Activated CD8-positive, alpha-beta memory T cell treated with anti-CD3 and anti-CD28 coated beads, Interleukin-2, amount 50 U/mL, for 1 hour (primary cell): ENCODE measurements around the gene COL4A3.
A peak's percentile ranks its signal among the peaks of the same experiment; 100 is the strongest.
"Not testable (repeated sequence)": the region's sequence is repeated elsewhere in the genome, so short reads cannot be mapped to it uniquely, and the experiment has no call there.

Experiments
- DNase-seq: peaks from one replicate; pipeline ENCODE4 v3.0.0-alpha.2; 2020; ENCODE audit errors: extremely low read depth

COL4A3 gene

GRCh38 chr2:227206406-227206805, 42.0 kb downstream of the COL4A3 start:
- DNase-seq, result no peak

- DNase-seq, result no peak
Measured at GRCh38 chr2:227207573-227207972, 43.1 kb downstream of the COL4A3 start.

GRCh38 chr2:227214622-227215041, 50.2 kb downstream of the COL4A3 start:
- DNase-seq, result no peak

GRCh38 chr2:227219312-227220105, 55.1 kb downstream of the COL4A3 start:
- DNase-seq, result no peak

DNA sequence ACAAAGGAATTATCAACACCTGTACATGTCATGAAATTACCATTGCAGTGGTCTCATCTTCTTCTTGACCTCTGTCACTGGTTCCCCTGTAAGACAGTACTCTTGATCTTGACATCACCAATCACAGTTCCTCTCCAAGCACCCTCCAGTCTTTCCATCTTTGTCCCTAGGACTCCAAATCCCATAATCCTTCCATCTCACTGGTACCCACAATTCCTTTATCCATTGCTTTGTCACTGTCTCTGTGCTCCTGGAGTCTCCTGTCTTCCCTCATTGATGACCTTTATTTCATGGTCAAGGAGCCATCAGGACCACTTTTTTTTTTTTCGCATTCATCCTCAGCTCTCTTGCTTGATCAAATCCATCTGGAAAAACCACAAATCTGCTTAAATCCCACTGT, 56.7 kb downstream of the COL4A3 start:
- DNase-seq, result no peak

DNA sequence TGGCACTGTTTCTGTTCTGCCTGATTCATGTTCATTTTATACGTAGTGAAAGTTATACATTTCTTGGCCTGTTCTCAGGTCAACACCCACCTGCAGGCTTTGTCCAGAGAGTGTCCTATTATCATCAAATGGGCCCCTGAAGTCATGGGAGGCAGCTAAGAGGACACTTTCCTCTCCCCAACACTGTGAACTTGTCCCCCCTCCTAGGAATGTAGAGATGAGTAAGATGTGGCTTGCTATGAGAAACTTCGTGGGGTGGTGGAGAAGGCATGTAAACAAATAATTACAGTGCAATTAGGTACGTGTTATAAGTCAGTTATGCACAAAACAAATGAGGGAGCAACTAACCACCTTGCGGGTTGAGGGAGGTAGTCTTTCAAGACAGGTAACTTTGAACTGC, 57.9 kb downstream of the COL4A3 start:
- DNase-seq, result no peak

DNA sequence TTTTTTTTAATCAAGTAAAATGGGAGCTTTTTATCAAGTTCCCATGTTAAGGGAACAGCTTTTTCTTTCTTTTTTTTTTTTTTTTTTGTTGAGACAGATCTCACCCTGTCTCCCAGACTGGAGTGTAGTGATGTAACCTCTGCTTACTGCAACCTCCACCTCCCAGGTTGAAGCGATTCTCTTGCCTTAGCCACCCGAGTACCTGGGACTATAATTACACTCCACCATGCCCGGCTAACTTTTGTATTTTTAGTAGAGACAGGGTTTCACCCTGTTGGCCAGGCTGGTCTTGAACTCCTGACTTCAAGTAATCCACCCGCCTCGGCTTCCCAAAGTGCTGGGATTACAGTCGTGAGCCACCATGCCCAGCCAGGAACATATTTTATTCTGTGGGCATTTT, 61.2 kb downstream of the COL4A3 start:
- DNase-seq, result not testable (repeated sequence)

DNA sequence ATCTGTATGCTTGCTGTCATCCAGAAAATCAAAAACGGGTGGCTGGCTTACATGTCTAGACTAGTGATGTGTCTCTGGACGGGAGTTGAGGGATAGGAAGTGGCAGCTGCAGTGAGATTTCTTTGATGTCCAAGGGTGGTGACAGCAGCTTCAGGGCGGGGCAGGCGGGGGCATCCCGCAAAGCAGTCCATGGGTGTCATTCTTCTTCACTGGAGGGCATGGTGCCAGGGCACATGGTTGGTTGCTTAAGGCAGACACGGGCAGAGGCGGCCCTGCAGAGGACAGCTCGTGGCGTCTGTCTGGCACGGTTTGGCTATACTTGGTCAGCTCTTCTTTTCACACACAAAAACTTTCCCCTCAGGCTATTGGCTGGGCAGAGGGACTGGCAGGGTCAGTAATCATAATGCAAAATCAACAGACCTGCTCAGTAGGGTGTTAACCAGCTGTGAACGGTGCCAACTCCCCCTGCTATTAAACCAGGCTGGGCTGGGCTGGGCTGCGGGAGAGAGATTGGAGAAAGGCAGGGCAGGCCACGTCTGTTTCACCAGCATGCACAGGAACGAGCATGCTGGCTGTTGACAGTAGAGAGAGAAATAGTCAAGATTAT, 63.7 kb downstream of the COL4A3 start:
- DNase-seq, result no peak

DNA sequence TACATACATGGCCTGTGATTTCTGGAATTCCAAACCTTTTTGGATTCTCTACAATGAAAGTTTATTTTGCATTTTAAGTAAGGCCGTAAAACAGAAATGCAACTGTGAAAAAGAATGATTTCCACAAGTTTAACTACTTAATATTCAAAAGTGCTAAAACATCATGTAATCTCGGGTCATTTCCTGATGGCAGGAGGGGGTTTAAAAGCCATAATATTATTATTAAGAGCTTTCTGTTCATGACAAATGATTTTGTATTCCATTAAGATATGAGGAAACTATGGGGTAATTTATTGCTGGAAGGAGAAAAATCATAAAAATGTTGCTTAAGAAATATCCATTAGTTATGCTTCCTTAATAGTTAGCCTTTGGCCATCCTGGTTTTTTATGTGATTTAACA, 65.7 kb downstream of the COL4A3 start:
- DNase-seq, result no peak

GRCh38 chr2:227234429-227234828, 70.0 kb downstream of the COL4A3 start:
- DNase-seq, result no peak

GRCh38 chr2:227237786-227238185, 73.4 kb downstream of the COL4A3 start:
- DNase-seq, result no peak

DNA sequence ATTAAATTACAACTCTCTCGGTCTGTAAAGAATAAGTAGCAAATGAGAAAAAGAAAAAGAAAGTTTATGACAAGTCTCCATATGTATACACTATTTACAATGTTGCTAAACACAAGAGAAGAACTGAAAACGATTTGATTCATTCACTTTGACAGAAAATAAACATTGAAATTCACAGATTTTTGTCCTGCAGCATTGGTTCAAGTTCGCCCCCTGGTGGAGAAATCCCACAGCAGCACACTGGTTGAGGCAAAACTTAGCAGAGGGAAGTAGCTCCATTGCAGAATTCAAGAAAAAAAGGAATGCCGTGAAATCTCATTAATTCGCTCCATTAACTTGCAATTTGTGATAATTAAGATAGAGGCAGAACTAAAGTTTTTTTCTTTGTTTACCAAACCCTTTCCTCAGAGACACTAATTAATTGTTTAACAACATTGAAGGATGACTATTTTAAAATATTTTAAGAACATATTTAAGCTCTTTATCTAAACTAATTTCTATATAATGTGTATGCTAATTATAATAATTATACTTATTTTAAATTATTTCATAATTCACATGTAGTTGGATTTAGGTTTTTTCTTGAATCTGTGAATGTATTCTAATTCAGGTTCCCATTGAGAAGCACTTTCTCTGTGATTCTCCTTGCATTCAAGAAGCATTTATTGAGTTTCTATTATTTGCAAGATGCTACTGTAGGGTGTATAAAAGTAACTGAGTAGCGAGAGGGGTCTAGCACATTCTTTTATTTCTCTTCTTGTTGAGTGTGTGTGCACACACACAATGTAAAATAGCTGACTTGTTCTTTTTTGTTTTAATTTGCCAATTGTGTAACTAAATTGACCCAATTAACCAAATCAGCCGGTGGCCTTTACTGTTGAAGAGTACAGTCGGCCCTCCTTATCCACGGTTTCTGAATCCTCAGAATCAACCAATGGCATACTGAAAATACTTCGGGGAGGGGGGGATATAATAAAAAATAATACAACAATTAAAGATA, 74.1 kb downstream of the COL4A3 start:
- peak; percentile 9 for DNase-seq

- no peak for DNase-seq
Measured at GRCh38 chr2:227241005-227241404, 76.6 kb downstream of the COL4A3 start.

GRCh38 chr2:227248876-227249275, 84.5 kb downstream of the COL4A3 start:
- no peak for DNase-seq

DNA sequence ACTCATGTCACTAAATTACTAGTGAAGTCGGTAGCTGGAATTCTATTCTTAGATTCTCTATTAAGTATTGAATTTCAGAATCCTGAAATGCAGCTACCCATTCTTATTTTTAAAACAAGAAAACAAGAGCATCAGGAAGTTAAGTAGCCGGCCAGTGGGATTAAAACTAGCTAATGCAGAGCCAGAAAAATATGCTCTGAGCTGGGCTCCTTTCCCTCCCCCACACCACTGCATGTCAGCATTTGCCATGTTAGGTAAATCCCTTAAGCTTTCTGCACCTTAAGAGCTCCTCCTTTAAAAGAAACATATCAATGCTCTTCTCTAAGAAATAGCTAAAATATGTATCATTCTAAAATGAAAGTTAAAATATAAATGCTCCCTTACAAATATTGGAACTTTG, 88.4 kb downstream of the COL4A3 start:
- no peak for DNase-seq

DNA sequence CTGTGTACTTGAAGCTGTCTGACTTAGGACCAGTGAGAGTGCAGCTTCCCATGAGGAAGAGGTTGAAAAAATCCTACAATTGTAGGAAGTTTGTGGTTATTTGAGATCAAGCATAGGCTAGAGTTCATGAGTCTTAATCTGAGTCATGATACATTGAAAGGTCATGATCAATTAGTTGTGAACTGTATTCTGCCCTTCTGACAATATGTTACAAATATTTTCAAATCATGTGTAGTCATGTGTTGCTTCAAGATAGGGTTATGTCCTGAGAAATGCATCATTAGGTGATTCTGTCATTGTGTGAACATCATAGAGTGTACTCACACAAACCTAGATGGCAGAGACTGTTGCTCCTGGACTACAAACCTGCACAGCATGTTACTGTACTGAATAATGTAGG, 92.2 kb downstream of the COL4A3 start:
- DNase-seq, result no peak

DNA sequence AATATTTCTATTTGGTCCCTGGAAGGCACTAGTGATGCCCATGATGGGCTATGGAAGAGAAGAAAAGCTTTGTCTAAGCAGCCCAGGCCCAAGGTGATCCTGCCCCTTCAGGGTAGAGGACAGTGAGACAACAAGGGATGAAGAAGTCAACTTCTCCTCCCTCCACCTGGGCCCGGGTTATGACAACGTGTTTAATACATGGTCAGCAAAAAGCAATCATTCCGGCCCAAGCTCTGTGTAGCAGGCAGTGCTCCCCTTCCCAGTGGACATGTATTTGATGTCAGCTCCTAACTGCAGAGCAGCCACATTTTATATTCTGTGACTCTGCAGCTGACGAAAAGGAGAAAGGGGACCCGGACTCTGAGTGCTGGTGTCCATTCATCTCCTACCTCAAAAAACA, 93.4 kb downstream of the COL4A3 start:
- no peak for DNase-seq

- DNase-seq, result no peak
Measured at GRCh38 chr2:227260041-227260440, 95.6 kb downstream of the COL4A3 start.

DNA sequence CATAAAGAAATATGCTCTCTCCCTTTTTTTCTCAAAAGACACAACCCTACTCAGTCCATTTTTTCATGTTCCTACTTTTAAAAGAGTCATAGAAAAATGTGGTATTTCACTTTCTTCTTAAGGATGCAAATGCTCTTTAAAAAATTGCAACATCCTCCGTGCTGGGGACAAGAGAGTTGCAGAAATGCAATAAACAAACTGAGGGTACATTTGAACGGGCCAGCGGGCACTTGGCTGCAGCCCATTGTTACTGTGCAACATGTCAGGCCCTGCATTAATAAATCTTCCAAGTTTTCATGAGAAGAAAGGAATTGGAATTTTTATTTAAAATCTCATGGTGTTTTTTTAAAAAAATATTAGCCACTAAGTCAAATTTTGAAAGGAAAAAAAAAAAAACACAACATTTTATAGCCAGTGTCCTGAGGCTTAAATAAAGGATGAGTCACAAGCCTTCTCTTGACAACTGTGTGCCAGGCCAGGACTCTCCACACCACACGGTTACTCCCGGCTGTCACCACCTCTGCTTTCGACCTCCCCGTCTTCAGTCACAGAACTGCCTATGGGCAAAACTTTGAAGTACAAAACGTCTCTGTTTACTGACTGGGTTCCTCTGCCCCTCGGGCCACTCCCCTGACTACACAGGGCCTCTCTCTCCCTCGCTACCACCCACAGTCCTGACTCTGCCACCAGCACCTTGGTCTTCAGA, 103.1 kb downstream of the COL4A3 start:
- DNase-seq, result no peak

DNA sequence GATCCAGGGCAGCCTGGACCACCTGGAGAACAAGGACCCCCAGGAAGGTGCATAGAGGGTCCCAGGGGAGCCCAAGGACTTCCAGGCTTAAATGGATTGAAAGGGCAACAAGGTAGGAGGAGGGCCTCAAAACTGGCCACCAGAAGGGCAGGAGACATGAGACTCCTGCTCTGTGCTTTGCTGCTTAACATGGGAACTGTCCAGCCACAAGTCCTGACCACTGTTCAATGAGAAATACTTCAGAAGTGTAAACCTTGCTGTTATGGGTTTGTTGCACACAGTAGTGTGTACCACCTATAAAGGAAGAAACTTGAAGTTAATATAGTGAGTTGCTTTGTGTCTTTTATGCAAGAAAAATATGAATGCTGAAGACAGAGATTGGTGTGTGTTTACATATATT, 116.5 kb downstream of the COL4A3 start:
- no peak for DNase-seq

DNA sequence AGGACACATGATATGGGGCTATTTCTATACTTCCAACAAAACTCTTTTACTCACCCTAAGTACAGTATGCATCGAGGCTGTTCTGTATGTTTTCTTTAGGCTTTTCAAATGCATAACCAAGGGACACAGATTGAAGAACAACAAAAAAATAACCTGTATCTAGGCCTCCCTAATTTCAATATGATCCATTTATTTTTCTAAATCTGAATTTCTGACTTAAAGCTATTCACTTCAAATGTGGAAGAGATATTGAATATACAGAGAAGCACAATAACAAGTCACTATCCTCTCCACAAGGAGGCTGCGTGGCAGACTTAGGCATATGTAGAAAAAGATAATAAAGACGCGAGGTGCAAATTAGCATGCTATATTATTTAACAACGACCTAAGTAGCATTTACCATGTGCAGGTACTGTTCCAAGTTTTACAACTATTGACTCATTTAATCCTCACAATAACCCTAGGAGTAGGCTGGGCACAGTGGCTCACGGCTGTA, 121.4 kb downstream of the COL4A3 start:
- DNase-seq, result no peak

DNA sequence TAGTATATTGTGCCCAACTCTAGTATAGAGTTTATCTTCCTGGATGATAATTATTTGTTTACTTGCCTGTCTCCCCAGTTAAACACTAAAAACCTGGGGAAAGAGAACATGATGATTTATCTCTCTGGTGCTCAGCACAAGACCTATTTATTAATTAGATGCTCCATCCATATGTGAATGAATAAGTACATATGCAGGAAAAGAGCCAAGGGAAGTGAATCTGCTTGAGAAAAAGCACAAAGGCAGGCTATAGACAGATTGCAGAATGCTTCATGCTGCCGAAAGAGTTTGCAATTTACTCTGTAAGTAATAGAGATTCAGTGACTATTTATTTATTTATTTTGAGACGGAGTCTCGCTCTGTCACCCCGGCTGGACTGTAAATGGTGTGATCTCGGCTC, 123.3 kb downstream of the COL4A3 start:
- no peak for DNase-seq
